NCI-H82 treated with DMSO at 0.1 percent for 48 hours (cell line): ENCODE results near the gene HECTD4.

Source experiments
- DNase-seq: peaks from one replicate; lab custom pipeline; 2025; ENCODE audit not compliant: unreplicated experiment; lab: John Stamatoyannopoulos, UW

Gene HECTD4

DNA sequence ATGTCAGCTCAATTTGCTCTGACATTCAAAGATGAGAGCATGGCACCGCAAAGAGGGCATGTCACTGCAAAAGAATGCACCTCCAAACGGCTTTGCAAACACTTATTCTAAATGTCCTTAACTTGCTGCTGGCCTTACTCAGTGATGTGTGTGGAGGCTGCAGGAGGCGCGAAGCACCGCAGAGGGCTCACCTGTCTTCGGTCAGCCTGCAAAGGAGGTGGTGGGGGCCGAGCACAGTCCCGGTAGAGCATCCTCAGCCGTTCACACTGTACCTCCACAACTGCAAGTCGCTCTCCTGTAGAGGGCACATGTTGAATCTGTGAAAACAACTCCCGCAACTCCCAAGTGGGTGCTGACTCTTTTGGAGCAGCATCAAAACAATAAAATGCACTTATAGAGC lies 163.0 kb downstream of the HECTD4 start:
- no peak for DNase-seq

DNA sequence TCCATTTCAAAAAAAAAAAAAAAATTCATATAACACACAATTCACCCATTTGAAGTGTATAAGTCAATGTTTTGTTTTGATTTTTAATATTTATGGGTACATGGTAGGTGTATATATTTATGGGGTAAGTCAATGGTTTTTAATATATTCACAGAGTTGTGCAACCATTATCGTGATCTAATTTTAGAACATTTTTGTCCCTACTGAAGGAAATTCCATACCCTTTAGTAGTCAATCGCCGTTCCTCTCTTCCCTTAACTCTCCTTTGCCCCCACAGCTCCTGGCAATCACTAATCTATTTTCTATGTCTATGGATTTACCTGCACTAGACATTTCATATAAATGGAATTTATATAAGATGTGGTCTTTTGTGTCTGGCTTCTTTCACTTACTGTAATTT lies 164.1 kb downstream of the HECTD4 start:
- DNase-seq = no peak

- no peak for DNase-seq
These were observed 164.6 kb downstream of the HECTD4 start for GRCh38 chr12:112217647-112218046.

- DNase-seq = no peak
These were observed 166.0 kb downstream of the HECTD4 start for GRCh38 chr12:112216223-112216622.

GRCh38 chr12:112214064-112214463 lies 168.2 kb downstream of the HECTD4 start:
- DNase-seq = no peak

- DNase-seq = no peak
These were observed 173.8 kb downstream of the HECTD4 start for GRCh38 chr12:112208301-112208910.

DNA sequence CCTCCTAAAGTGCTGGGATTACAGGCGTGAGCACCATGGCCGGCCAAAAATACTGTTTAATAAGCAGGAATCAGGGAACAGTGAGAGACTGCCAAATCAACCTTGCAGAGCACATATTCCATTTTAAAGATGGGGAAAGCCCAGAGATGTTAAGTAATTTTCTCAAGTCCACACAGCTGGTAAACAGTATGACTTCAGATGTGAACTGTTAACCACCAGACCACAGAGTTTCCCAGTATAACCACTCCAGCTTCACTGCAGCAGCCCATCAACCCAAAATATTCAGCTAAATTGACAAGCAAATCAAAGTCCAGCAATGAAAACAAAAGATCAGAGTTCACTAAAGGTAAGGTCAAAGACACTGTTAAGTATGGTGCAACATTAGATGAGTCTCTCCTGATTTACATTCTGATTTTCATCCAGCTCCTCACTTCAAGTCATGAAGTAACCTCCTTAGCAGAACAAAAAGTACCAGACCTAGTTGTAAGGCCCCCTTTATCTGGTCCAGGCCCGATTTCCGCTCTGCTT lies 174.8 kb downstream of the HECTD4 start:
- DNase-seq = no peak

GRCh38 chr12:112206944-112207343 lies 175.3 kb downstream of the HECTD4 start:
- DNase-seq = no peak

- no peak for DNase-seq
These were observed 183.1 kb downstream of the HECTD4 start for GRCh38 chr12:112199136-112199535.

GRCh38 chr12:112198120-112198733 lies 184.0 kb downstream of the HECTD4 start:
- DNase-seq = peak; percentile 10

- DNase-seq = no peak
These were observed 185.9 kb downstream of the HECTD4 start for GRCh38 chr12:112196196-112196875.

DNA sequence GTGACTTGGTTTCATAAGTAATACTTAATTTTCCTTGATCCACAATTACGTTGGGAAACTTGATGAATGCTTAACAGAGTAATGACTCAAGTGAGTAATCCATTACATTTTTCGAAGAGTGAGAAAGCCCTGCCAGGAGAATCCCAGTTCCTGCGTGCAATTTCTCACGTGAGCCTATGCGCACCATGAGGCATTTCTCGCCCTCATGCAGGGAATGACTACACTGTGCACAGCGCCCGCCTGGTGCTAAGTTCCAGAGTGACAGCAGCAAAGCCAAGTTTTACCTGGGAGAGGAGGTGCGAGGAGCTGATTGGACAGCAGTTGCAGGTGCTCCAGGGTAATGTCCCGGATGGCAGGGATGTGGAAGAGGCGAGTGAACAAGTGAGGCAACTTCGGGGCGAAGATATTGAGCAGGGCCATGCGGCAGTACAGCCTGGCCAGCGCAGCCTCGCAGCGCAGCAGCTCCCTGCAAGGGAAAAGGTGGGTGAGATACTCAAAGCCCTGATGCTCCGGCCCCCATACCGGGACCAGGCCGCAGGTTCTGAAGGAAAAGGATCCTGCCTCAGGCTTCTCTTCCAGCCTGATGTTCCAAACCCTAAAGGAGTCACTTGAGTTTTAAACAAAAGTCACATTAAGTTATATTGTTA lies 187.5 kb downstream of the HECTD4 start:
- DNase-seq = no peak

GRCh38 chr12:112192475-112192874 lies 189.8 kb downstream of the HECTD4 start:
- DNase-seq = no peak

- no peak for DNase-seq
These were observed 190.3 kb downstream of the HECTD4 start for GRCh38 chr12:112191840-112192321.

DNA sequence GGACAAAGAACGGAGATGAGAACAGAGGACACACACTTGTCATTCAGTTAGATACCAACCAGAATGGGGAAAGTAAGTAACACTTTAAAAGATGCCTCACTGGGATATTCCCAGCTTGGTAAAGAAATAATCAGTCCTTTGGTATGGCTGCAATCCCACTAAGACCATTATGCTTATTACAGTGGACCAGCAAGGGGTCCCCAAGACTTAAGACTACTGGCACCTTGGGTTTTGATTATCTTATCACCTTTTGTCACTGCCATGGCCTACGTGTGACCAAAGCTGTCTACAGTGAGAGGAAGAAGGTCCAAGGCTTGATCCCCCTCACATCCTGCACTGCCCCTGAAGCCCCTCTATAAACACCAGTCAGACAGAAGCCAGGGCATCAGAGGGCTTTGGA lies 191.0 kb downstream of the HECTD4 start:
- no peak for DNase-seq

DNA sequence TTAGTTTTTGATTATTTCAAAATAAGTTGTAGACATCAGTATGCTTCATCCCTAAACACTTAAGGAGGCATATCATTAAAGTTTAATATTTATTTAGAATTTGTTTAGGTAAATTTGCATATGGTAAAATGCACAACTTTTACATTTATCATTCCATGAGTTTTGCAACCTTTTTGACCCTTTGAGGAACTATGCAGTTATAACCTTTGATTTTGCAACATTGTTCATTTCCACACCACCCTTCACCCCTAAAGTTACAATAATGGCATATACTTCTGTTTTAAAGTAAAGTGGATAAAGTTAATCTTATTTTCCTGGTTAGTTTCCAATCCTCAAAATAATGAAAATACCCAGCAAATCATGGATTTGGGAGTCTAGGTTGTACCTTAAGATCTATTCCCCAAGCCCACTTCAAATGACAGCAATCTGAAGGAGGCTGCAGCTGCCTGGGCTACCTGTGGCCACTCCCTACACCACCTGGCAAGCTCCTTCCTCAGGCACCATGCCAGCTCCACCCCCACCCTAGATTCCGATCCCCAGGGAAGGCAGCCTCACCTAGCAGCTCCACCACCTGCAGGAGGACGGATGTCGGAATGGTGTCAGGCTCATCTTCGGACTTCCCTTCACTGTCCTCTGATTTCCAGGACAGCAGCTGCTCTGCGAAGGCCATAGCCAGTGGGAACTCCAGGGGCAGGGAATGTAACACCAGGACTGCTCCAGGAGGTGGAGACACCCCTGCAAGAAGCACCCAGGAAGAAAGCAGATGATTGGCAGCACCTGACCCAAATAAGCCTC lies 191.8 kb downstream of the HECTD4 start:
- DNase-seq = no peak

GRCh38 chr12:112188130-112188830 lies 194.0 kb downstream of the HECTD4 start:
- DNase-seq = peak; percentile 84

- no peak for DNase-seq
These were observed 196.9 kb downstream of the HECTD4 start for GRCh38 chr12:112185093-112185923.
